Small intestine (tissue), 7 donors: Measurements from ENCODE around the gene SULT1E1. TPM values are rescaled to one million over a fixed set of nuclear protein-coding genes. Genes with fewer than 3 reads are reported as not detected.
"Not testable (repeated sequence)": the region's sequence is repeated elsewhere in the genome, so short reads cannot be mapped to it uniquely, and the experiment has no call there.

ENCODE experiments used
- DNase-seq, 2 donors: peaks; one replicate each; pipeline versions ENCODE4 v3.0.0 to v3.0.0-alpha.2; 2013
- FAIRE-seq: peaks from 2 replicates; lab custom pipeline; 2012; peaks lifted over from hg19 to GRCh38; lab: Jason Lieb, UNC
- H3K27ac ChIP-seq, 3 donors: one replicate each; pipeline ENCODE4 v1.5.1; 2013; ENCODE audit warnings: low read length in 2 of 3, mild to moderate bottlenecking in 2 of 3, control low read depth in 1 of 3, inconsistent platforms in 1 of 3, low read depth in 1 of 3, moderate library complexity in 1 of 3
- H3K27me3 ChIP-seq, 3 donors: one replicate each; pipeline ENCODE4 v1.6.1; 2013; ENCODE audit warnings: low read length in 3 of 3, inconsistent platforms in 1 of 3; ENCODE audit not compliant: control insufficient read depth in 3 of 3, insufficient read depth in 3 of 3
- H3K36me3 ChIP-seq, 3 donors: one replicate each; pipeline ENCODE4 v1.6.1; 2013; ENCODE audit warnings: low read length in 3 of 3, inconsistent platforms in 1 of 3, low read depth in 1 of 3, mild to moderate bottlenecking in 1 of 3, moderate library complexity in 1 of 3; ENCODE audit not compliant: control insufficient read depth in 3 of 3, insufficient read depth in 2 of 3
- H3K4me1 ChIP-seq, 3 donors: one replicate each; pipeline ENCODE4 v1.6.1; 2013; ENCODE audit warnings: low read length in 2 of 3, inconsistent platforms in 1 of 3, low read depth in 1 of 3, mild to moderate bottlenecking in 1 of 3, moderate library complexity in 1 of 3; ENCODE audit not compliant: control insufficient read depth in 3 of 3, insufficient read depth in 2 of 3
- H3K4me3 ChIP-seq, 3 donors: one replicate each; pipeline ENCODE4 v1.5.1; 2013; ENCODE audit warnings: low read length in 3 of 3, control low read depth in 1 of 3, inconsistent platforms in 1 of 3, low read depth in 1 of 3, mild to moderate bottlenecking in 1 of 3, moderate library complexity in 1 of 3
- H3K9me3 ChIP-seq, 2 donors: one replicate each; pipeline ENCODE4 v1.6.1; 2013; ENCODE audit warnings: low read depth in 1 of 2, low read length in 1 of 2; ENCODE audit not compliant: control insufficient read depth in 2 of 2, insufficient read depth in 1 of 2
- WGBS, 3 donors: extraction: QIAGEN DNeasy Blood & Tissue Kit; methylation state at CpG; one replicate each; pipeline ENCODE4 v1.1.7; 2013; 5-methylcytosine and 5-hydroxymethylcytosine counted together
- polyA plus RNA-seq, 4 donors: library from polyadenylated mRNA; stranded (reverse) in 3 of 4; unstranded in 1 of 4; fragments of 200-250 nt in 3 of 4; fragments of 120-200 nt in 1 of 4; gene quantifications; one replicate each; pipeline versions ENCODE4 v1.2.1 to v1.2.3, GENCODE V29; 2013
- donor health status: healthy with polysubstance abuse.
- donor health status: control.
- donor health status: control.
- donor health status: Bipolar disorder and iron deficiency.
- donor health status: healthy.

SULT1E1 gene
- polyA plus RNA-seq, 4 donors, result 13.2 to 151 (median 21.4) TPM

DNA sequence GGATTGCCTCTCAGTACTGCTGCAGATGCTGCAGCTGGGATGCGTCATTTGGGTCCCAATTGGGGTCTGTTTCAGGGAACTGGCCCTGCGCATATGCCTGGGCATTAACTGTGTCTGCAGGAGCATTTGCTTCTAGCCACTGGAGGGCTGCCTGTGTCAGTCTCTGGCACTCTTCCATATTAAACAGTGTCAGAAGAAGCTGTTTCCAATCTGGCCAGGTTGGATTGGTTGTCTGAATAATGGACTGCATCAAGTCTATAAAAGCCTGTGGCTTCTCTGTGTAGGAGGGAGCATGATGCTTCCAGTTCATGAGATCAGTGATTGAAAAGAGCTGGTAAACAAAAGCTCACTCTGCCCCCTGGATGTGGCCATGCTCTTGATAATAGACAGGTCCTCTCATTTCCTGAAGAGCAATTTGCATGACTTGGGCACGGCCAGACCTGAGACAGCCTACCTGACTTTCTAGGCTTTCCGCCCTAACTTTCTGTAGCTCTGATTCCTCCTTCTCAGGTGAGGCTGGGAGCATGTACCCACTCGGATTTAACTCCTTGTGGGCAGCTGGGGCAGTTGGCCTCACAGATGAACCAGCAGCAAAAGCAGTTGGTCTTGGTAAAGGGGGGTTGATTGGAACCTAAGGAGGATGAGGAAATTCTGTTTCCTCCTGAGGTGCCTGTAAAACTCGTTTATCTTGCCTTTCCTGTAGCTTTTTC, 29.2 kb downstream of the SULT1E1 start:
- Histone ChIP-seq H3K4me3 (peak overlapping the region in 2 of 3 donors; percentile 51 to 52), H3K4me1 (peaks cover 0 to 66% (median 0%) of the 10 kb centered on the region in 3 donors), H3K27ac (peak overlapping the region; percentile 27 to 98 (median 79)), H3K27me3 (no peaks in the 10 kb centered on the region), H3K9me3 (peaks cover 0 to 7% of the 10 kb centered on the region in 2 donors), H3K36me3 (peaks cover 0 to 6% (median 0%) of the 10 kb centered on the region in 3 donors)
- 5 to 45% (median 28%) methylated on average over 6 of the region's 6 CpGs for WGBS, 3 donors
- peak; percentile 82 to 86 for DNase-seq
- FAIRE-seq, result no peak

GRCh38 chr4:69830192-69830559, 29.8 kb downstream of the SULT1E1 start:
- DNase-seq (no peak), FAIRE-seq (no peak)
- WGBS, 3 donors, result 34 to 74% (median 55%) methylated on average over 2 of the region's 2 CpGs
- H3K36me3 ChIP-seq, result peaks cover 0 to 8% (median 0%) of the 10 kb centered on the region in 3 donors
- H3K4me1 ChIP-seq, result peaks cover 0 to 63% (median 0%) of the 10 kb centered on the region in 3 donors
- H3K9me3 ChIP-seq, result peaks cover 0 to 12% of the 10 kb centered on the region in 2 donors
- no peak overlapping the region for H3K4me3 ChIP-seq
- peak overlapping the region in 1 of 3 donors; percentile 98 for H3K27ac ChIP-seq
- H3K27me3 ChIP-seq, result no peaks in the 10 kb centered on the region

DNA sequence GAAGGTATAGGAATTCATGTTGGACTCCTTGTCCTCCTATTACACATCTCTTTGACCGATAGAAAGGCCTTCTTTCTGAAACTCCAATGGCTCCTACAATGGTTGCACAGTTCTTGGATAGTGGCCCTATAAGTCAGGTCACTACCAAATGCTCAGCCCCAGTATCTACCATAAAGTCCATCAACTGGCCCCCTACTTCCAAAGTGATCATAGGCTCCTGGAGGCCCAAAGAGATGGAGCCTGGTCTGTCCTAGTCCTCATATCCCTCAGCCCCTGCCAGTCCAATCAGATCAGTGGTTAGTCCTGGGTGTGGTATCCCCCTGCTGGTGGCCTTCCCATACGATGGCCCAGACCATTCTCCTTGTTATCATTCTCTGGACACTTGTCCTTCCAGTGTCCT, 30.3 kb downstream of the SULT1E1 start:
- no peak for FAIRE-seq
- DNase-seq, result no peak
- Histone ChIP-seq H3K4me3 (no peak overlapping the region), H3K27ac (peak overlapping the region in 1 of 3 donors; percentile 98), H3K27me3 (no peaks in the 10 kb centered on the region), H3K36me3 (peaks cover 0 to 10% (median 0%) of the 10 kb centered on the region in 3 donors), H3K9me3 (peaks cover 0 to 15% of the 10 kb centered on the region in 2 donors), H3K4me1 (peaks cover 0 to 59% (median 0%) of the 10 kb centered on the region in 3 donors)
- WGBS, 3 donors, result 76 to 82% (median 81%) methylated on average over 2 of the region's 2 CpGs

DNA sequence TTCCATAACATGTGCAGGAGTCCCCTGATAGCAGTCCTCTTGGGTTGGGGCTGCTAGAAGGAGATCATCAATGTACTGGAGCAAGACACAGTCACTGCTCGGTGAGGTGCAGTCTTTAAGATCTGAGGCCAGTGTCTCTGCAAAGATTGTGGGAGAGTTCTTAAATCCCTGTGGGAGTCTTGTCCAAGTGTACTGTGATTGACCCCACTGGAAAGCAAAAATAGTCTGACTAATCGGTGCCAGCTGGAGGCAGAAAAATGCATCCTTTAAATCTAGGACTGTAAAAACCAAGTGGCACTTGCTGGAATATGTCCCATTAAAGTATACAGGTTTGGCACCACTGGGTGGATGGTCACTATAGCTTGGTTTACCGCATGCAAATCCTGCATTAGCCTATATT, 31.1 kb downstream of the SULT1E1 start:
- H3K4me1 ChIP-seq, result peaks cover 0 to 55% (median 0%) of the 10 kb centered on the region in 3 donors
- H3K27me3 ChIP-seq, result no peaks in the 10 kb centered on the region
- no peak for FAIRE-seq
- H3K36me3 ChIP-seq, result peaks cover 0 to 15% (median 0%) of the 10 kb centered on the region in 3 donors
- no peak overlapping the region for H3K4me3 ChIP-seq
- peaks cover 0 to 22% of the 10 kb centered on the region in 2 donors for H3K9me3 ChIP-seq
- DNase-seq, result no peak
- no peak overlapping the region for H3K27ac ChIP-seq
- WGBS, 3 donors, result 68 to 88% (median 80%) methylated on average over 3 of the region's 3 CpGs

DNA sequence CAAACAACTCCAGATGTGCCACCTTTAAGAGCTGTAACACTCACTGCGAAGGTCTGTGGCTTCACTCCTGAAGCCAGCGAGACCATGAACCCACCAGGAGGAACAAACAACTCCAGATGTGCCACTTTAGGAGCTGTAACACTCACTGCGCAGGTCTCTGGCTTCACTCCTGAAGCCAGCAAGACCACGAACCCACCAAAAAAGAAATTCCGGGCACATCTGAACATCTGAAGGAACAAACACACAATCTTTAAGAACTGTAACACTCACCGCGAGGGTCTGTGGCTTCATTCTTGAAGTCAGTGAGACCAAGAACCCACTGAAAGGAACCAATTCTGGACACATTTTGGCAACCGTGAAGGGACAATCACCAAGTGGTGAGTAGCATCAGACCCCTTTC, 34.9 kb downstream of the SULT1E1 start:
- DNase-seq, H3K27me3 ChIP-seq, FAIRE-seq, H3K27ac ChIP-seq, H3K4me3 ChIP-seq: not testable (repeated sequence)
- Histone ChIP-seq H3K9me3 (peaks cover 0 to 30% of the 10 kb centered on the region in 2 donors), H3K4me1 (peaks cover 0 to 35% (median 0%) of the 10 kb centered on the region in 3 donors), H3K36me3 (peaks cover 0 to 16% (median 0%) of the 10 kb centered on the region in 3 donors)
- 59 to 78% (median 76%) methylated on average over 8 of the region's 8 CpGs for WGBS, 3 donors

- 32 to 42% (median 35%) methylated on average over 8 of the region's 8 CpGs for WGBS, 3 donors
- FAIRE-seq (no peak), DNase-seq (peak; percentile 80 to 90)
- no peaks in the 10 kb centered on the region for H3K27me3 ChIP-seq
- peaks cover 0 to 16% (median 0%) of the 10 kb centered on the region in 3 donors for H3K36me3 ChIP-seq
- H3K4me1 ChIP-seq, result peaks cover 0 to 21% (median 0%) of the 10 kb centered on the region in 3 donors
- peak overlapping the region; percentile 14 to 60 (median 43) for H3K27ac ChIP-seq
- peaks cover 0 to 30% of the 10 kb centered on the region in 2 donors for H3K9me3 ChIP-seq
- H3K4me3 ChIP-seq, result no peak overlapping the region
Measured at GRCh38 chr4:69823481-69824186, 36.3 kb downstream of the SULT1E1 start.

- peaks cover 0 to 16% (median 0%) of the 10 kb centered on the region in 3 donors for H3K36me3 ChIP-seq
- FAIRE-seq (no peak), DNase-seq (no peak)
- H3K9me3 ChIP-seq, result peaks cover 0 to 32% of the 10 kb centered on the region in 2 donors
- peaks cover 0 to 18% (median under 1%) of the 10 kb centered on the region in 3 donors for H3K4me1 ChIP-seq
- H3K27ac ChIP-seq, result peak overlapping the region; percentile 0 to 60 (median 43)
- H3K4me3 ChIP-seq, result no peak overlapping the region
- no peaks in the 10 kb centered on the region for H3K27me3 ChIP-seq
- WGBS, 3 donors, result 51 to 55% (median 52%) methylated on average over 4 of the region's 4 CpGs
Measured at GRCh38 chr4:69823048-69823447, 36.9 kb downstream of the SULT1E1 start.

GRCh38 chr4:69822198-69822597, 37.7 kb downstream of the SULT1E1 start:
- H3K27ac ChIP-seq, result peak overlapping the region in 1 of 3 donors; percentile 60
- DNase-seq (no peak), FAIRE-seq (no peak)
- no peaks in the 10 kb centered on the region for H3K27me3 ChIP-seq
- peaks cover 0 to 36% of the 10 kb centered on the region in 2 donors for H3K9me3 ChIP-seq
- peaks cover 0 to 13% (median 0%) of the 10 kb centered on the region in 3 donors for H3K36me3 ChIP-seq
- peaks cover 0 to 18% (median 4%) of the 10 kb centered on the region in 3 donors for H3K4me1 ChIP-seq
- WGBS, 3 donors, result 85 to 89% (median 89%) methylated on average over 5 of the region's 5 CpGs
- H3K4me3 ChIP-seq, result no peak overlapping the region
